WTC11 (cell line): Measurements from ENCODE around the gene MGMT. TPM values are rescaled to one million over a fixed set of nuclear protein-coding genes. Genes with fewer than 3 reads are reported as not detected.

Experiments used
- ATAC-seq: fragments of 200-7000 bp; cut with Tn5 transposase; 2 replicates; pipeline ENCODE4 v1.10.0; 2021; ENCODE audit warnings: mild to moderate bottlenecking, moderate library complexity
- CTCF ChIA-PET: fragments of 300-600 bp; sonication (Branson Sonifier 250); formaldehyde crosslinking; loops from one replicate; lab custom pipeline; 2021; ENCODE audit warnings: antibody characterized with exemption; lab: Charles Lee
- POLR2A ChIA-PET: fragments of 350-600 bp; sonication (Branson Sonifier 250); formaldehyde crosslinking; loops from one replicate; lab custom pipeline; 2021; ENCODE audit warnings: antibody characterized with exemption; lab: Charles Lee
- DNase-seq: peaks from one replicate; pipeline ENCODE4 v3.0.0; 2021; ENCODE audit warnings: low spot score
- H3K27ac Mint-ChIP-seq: 2 replicates; pipeline ENCODE4 v1.8.0; 2021; ENCODE audit warnings: mixed read lengths
- H3K27me3 Mint-ChIP-seq: 2 replicates; pipeline ENCODE4 v1.8.0; 2021; ENCODE audit warnings: low read depth, mild to moderate bottlenecking, moderate library complexity, mixed read lengths
- H3K36me3 Mint-ChIP-seq: 2 replicates; pipeline ENCODE4 v1.8.0; 2021; ENCODE audit warnings: mixed read lengths
- H3K4me1 Mint-ChIP-seq: 2 replicates; pipeline ENCODE4 v1.8.0; 2022; ENCODE audit warnings: mixed read lengths
- H3K4me3 Mint-ChIP-seq: 2 replicates; pipeline ENCODE4 v1.8.0; 2021; ENCODE audit warnings: mild to moderate bottlenecking, moderate library complexity, mixed read lengths
- H3K9me3 Mint-ChIP-seq: 2 replicates; pipeline ENCODE4 v1.8.0; 2021; ENCODE audit warnings: mixed read lengths
- ATF3 ChIP-seq: sonication (generic); formaldehyde crosslinking; conservative IDR thresholded peaks from 2 replicates; pipeline ENCODE4 v1.8.1; 2022; ENCODE audit warnings: mild to moderate bottlenecking, missing genetic modification reagents
- CDX4 ChIP-seq: fragments of 250-450 bp; sonication (Bioruptor Pico); IDR thresholded peaks from 2 replicates; pipeline ENCODE4 v1.9.0; 2021; ENCODE audit warnings: moderate library complexity, mild to moderate bottlenecking, inconsistent platforms, borderline replicate concordance
- E2F4 ChIP-seq: sonication (generic); formaldehyde crosslinking; IDR thresholded peaks from 2 replicates; pipeline ENCODE4 v1.8.1; 2022; ENCODE audit warnings: low read depth, mild to moderate bottlenecking, moderate library complexity, missing genetic modification reagents, borderline replicate concordance
- EMX1 ChIP-seq: fragments of 250-450 bp; sonication (Bioruptor Pico); IDR thresholded peaks from 2 replicates; pipeline ENCODE4 v1.8.0; 2021; ENCODE audit warnings: mild to moderate bottlenecking
- MLX ChIP-seq: sonication (generic); formaldehyde crosslinking; IDR thresholded peaks from 2 replicates; pipeline ENCODE4 v1.8.1; 2023; ENCODE audit warnings: mild to moderate bottlenecking, missing genetic modification reagents, moderate library complexity
- NFYB ChIP-seq: sonication (generic); formaldehyde crosslinking; conservative IDR thresholded peaks from 2 replicates; pipeline ENCODE4 v1.8.0; 2022; ENCODE audit warnings: low read depth, missing genetic modification reagents
- PRDM15 ChIP-seq: sonication (generic); formaldehyde crosslinking; IDR thresholded peaks from 2 replicates; pipeline ENCODE4 v1.8.0; 2022; ENCODE audit warnings: missing genetic modification reagents
- PRRX2 ChIP-seq: fragments of 250-450 bp; sonication (Bioruptor Pico); IDR thresholded peaks from 2 replicates; pipeline ENCODE4 v1.8.0; 2021; ENCODE audit warnings: mild to moderate bottlenecking
- RELA ChIP-seq: sonication (generic); formaldehyde crosslinking; IDR thresholded peaks from 2 replicates; pipeline ENCODE4 v1.8.1; 2022; ENCODE audit warnings: missing genetic modification reagents, mild to moderate bottlenecking, borderline replicate concordance
- TEAD1 ChIP-seq: sonication (generic); formaldehyde crosslinking; IDR thresholded peaks from 2 replicates; pipeline ENCODE4 v1.8.0; 2022; ENCODE audit warnings: mild to moderate bottlenecking, missing genetic modification reagents
- USF2 ChIP-seq: sonication (generic); formaldehyde crosslinking; IDR thresholded peaks from 2 replicates; pipeline ENCODE4 v1.8.1; 2023; ENCODE audit warnings: mild to moderate bottlenecking, missing genetic modification reagents, moderate library complexity
- ZNF138 ChIP-seq: sonication (generic); formaldehyde crosslinking; conservative IDR thresholded peaks from 2 replicates; pipeline ENCODE4 v1.8.1; 2022; ENCODE audit warnings: mild to moderate bottlenecking, moderate library complexity, missing genetic modification reagents
- ZNF512 ChIP-seq: sonication (generic); formaldehyde crosslinking; IDR thresholded peaks from 2 replicates; pipeline ENCODE4 v1.8.1; 2022; ENCODE audit warnings: missing genetic modification reagents, borderline replicate concordance
- total RNA-seq: library from RNA; stranded (reverse); gene quantifications from 3 replicates; pipeline ENCODE4 v1.2.3, GENCODE V29; 2021

The MGMT gene
- total RNA-seq, 1 experiment from 2014 or later: 11.8 TPM

GRCh38 chr10:129511758-129512157 lies 44.7 kb downstream of the MGMT start:
- no peak for TF ChIP-seq CDX4 (CRISPR knock-in tag)
- no peak for TF ChIP-seq PRRX2 (CRISPR knock-in tag)
- CTCF ChIA-PET: no interaction called here
- Mint-ChIP-seq H3K4me1 (peaks cover 15% of the 10 kb centered on the region), H3K27ac (no peak overlapping the region), H3K36me3 (no peaks in the 10 kb centered on the region), H3K27me3 (no peaks in the 10 kb centered on the region), H3K4me3 (no peak overlapping the region), H3K9me3 (peaks cover 8% of the 10 kb centered on the region)
- ATAC-seq (peak; percentile 41), DNase-seq (no peak)
- POLR2A ChIA-PET: no interaction called here

GRCh38 chr10:129513312-129513711 lies 46.3 kb downstream of the MGMT start:
- peaks cover 22% of the 10 kb centered on the region for H3K4me1 Mint-ChIP-seq
- no peaks in the 10 kb centered on the region for H3K27me3 Mint-ChIP-seq
- ChIA-PET POLR2A (no interaction called here), CTCF (interaction anchor here (0.6 to 1.7 kb wide), 6 partner anchors 10 to 329 kb away, joined by 3 to 6 read pairs (median 4); no protein-coding TSS in a partner anchor)
- TF ChIP-seq NFYB: no peak
- TF ChIP-seq PRDM15 (CRISPR knock-in tag): no peak
- no peak for TF ChIP-seq ZNF512 (CRISPR knock-in tag)
- TF ChIP-seq USF2: no peak
- no peak for TF ChIP-seq TEAD1
- TF ChIP-seq E2F4 (CRISPR knock-in tag): no peak
- TF ChIP-seq RELA (CRISPR knock-in tag): no peak
- DNase-seq (peak; percentile 52), ATAC-seq (peak; percentile 88)
- no peak overlapping the region for H3K27ac Mint-ChIP-seq
- no peak overlapping the region for H3K4me3 Mint-ChIP-seq
- H3K36me3 Mint-ChIP-seq: 0 out of 2 replicates have a peak, but pooled peaks cover 4% of the 10 kb centered on the region
- H3K9me3 Mint-ChIP-seq: no peaks in the 10 kb centered on the region

- Mint-ChIP-seq H3K27ac (no peak overlapping the region), H3K9me3 (no peaks in the 10 kb centered on the region), H3K27me3 (no peaks in the 10 kb centered on the region), H3K4me1 (peaks cover 22% of the 10 kb centered on the region), H3K36me3 (peaks cover 7% of the 10 kb centered on the region; the same call in 1 of the 2 replicates)
- ATAC-seq (no peak), DNase-seq (no peak)
- ChIA-PET POLR2A (no interaction called here), CTCF (no interaction called here)
- TF ChIP-seq ATF3 (no peak), ZNF138 (no peak), EMX1 (no peak), MLX (CRISPR knock-in tag) (no peak)
- TF ChIP-seq, all 79 proteins: peak for 0
- H3K4me3 Mint-ChIP-seq: no peak overlapping the region
Observed at GRCh38 chr10:129514568-129515451, 47.8 kb downstream of the MGMT start.
